HG02763 (cell line): ENCODE results near the gene IGFBPL1.

ENCODE experiments used
- ATAC-seq: cut with Tn5 transposase; IDR thresholded peaks from one replicate; pipeline ENCODE4 v1.9.1; 2021; ENCODE audit warnings: mild to moderate bottlenecking, moderate library complexity; ENCODE audit not compliant: unreplicated experiment

The IGFBPL1 gene

GRCh38 chr9:38423973-38424843 lies at the start of gene IGFBPL1:
Gene IGFBPL1, minus strand, starts transcription at chr9:38424454. Its CDS starts 30 bp downstream, at chr9:38424424.
- no peak for ATAC-seq

- peak; percentile 64 for ATAC-seq
These were observed 48.5 kb upstream of the IGFBPL1 start for GRCh38 chr9:38472583-38473249.

- ATAC-seq = no peak
These were observed 43.1 kb upstream of the IGFBPL1 start for GRCh38 chr9:38467404-38467803.

GRCh38 chr9:38453835-38454234 lies 29.6 kb upstream of the IGFBPL1 start:
- ATAC-seq = no peak

- ATAC-seq = no peak
These were observed 26.9 kb upstream of the IGFBPL1 start for GRCh38 chr9:38451162-38451561.

- no peak for ATAC-seq
These were observed 23.4 kb upstream of the IGFBPL1 start for GRCh38 chr9:38447703-38448102.

- peak; percentile 95 for ATAC-seq
These were observed 21.1 kb upstream of the IGFBPL1 start for GRCh38 chr9:38445154-38446043.

- ATAC-seq = no peak
These were observed 19.3 kb upstream of the IGFBPL1 start for GRCh38 chr9:38443597-38443996.

- ATAC-seq = no peak
These were observed 18.9 kb upstream of the IGFBPL1 start for GRCh38 chr9:38443181-38443580.

- ATAC-seq = no peak
These were observed 18.3 kb upstream of the IGFBPL1 start for GRCh38 chr9:38442473-38443096.

- no peak for ATAC-seq
These were observed 17.3 kb upstream of the IGFBPL1 start for GRCh38 chr9:38441347-38442085.

- no peak for ATAC-seq
These were observed 16.3 kb upstream of the IGFBPL1 start for GRCh38 chr9:38440516-38440915.

GRCh38 chr9:38439916-38440301 lies 15.7 kb upstream of the IGFBPL1 start:
- ATAC-seq = no peak

GRCh38 chr9:38439291-38439915 lies 15.1 kb upstream of the IGFBPL1 start:
- ATAC-seq = no peak

GRCh38 chr9:38437193-38437823 lies 13.1 kb upstream of the IGFBPL1 start:
- ATAC-seq = no peak

GRCh38 chr9:38436708-38437107 lies 12.5 kb upstream of the IGFBPL1 start:
- ATAC-seq = no peak

- ATAC-seq = no peak
These were observed 11.3 kb upstream of the IGFBPL1 start for GRCh38 chr9:38435521-38435920.

- ATAC-seq = no peak
These were observed 10.6 kb upstream of the IGFBPL1 start for GRCh38 chr9:38434853-38435252.

GRCh38 chr9:38434365-38434764 lies 10.1 kb upstream of the IGFBPL1 start:
- no peak for ATAC-seq
